HG03097 (cell line): ENCODE results near the gene SETD6.
"Not testable (repeated sequence)": the region's sequence is repeated elsewhere in the genome, so short reads cannot be mapped to it uniquely, and the experiment has no call there.

ENCODE experiments used
- ATAC-seq: cut with Tn5 transposase; IDR thresholded peaks from one replicate; pipeline ENCODE4 v1.9.1; 2021; ENCODE audit not compliant: unreplicated experiment, low FRiP score

Gene SETD6

DNA sequence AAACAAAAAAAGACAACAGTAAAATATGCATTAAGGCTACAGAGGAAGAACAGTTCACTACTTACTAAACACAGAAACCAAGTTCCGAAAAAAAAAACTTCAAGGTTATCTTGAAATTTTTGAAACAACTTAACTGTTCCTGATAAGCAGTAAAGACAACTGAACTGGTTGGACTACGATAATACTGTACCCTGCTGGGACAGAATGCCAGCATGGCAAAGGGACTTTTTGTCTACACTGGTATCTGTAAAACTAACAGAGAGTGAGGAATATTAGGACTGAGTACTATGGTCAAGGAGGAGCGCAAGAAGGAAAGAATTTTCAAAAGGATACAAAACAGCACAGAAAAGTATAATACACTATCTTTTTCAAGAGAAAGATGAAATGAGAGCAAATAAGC, 19.8 kb downstream of the SETD6 start:
- ATAC-seq, result no peak

GRCh38 chr16:58536278-58536677, 21.0 kb downstream of the SETD6 start:
- ATAC-seq, result no peak

- ATAC-seq, result no peak
These were observed 22.0 kb downstream of the SETD6 start for GRCh38 chr16:58537124-58537906.

DNA sequence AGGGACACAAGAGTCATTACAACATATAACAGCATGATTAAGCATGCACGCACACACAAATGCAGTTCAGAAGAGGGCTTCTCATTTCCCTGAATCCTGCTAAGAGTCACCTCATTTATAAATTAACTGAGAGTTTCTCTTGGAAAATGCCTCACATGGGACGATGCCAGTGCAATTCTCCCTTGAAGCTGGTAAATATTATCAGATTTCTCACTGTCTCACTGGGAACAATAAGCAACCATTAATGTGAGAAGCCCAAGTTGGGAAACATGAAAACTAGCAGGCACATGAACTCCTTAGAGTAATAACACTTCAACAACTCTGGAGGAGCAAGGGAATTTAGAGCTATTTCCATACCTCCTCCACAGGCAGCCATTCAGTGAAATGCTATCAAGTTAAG, 26.4 kb downstream of the SETD6 start:
- ATAC-seq, result no peak

GRCh38 chr16:58542291-58542690, 27.0 kb downstream of the SETD6 start:
- ATAC-seq, result no peak

- ATAC-seq, result no peak
These were observed 28.4 kb downstream of the SETD6 start for GRCh38 chr16:58543685-58544084.

- no peak for ATAC-seq
These were observed 33.1 kb downstream of the SETD6 start for GRCh38 chr16:58548378-58548777.

GRCh38 chr16:58551496-58551895, 36.2 kb downstream of the SETD6 start:
- no peak for ATAC-seq

GRCh38 chr16:58556678-58557077, 41.4 kb downstream of the SETD6 start:
- no peak for ATAC-seq

- no peak for ATAC-seq
These were observed 47.9 kb downstream of the SETD6 start for GRCh38 chr16:58563235-58563634.

- no peak for ATAC-seq
These were observed 48.5 kb downstream of the SETD6 start for GRCh38 chr16:58563775-58564174.

GRCh38 chr16:58565697-58566096, 50.4 kb downstream of the SETD6 start:
- not testable (repeated sequence) for ATAC-seq
